Measurements from ENCODE around the gene NR6A1.
"Not testable (repeated sequence)": the region's sequence is repeated elsewhere in the genome, so short reads cannot be mapped to it uniquely, and the experiment has no call there.

NR6A1 gene

DNA sequence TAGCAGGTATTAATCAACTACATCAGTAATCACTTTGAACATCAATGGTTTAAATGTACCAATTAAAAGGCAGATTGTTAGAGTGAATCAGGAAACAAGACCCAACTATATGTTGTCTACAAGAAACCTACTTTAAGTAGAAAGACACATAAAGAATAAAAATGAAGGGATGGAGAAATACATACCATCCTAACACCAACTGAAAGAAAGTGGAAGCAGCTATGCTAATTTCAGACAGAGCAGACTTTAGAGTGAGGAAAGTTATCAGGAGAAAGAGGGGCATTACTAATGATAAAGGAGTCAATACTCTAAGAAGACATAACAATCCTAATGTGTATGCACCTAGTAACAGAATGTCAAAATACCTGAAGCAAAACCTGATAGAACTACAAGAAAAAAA lies 125.8 kb downstream of the NR6A1 start:
- DNase-seq: no peak

DNA sequence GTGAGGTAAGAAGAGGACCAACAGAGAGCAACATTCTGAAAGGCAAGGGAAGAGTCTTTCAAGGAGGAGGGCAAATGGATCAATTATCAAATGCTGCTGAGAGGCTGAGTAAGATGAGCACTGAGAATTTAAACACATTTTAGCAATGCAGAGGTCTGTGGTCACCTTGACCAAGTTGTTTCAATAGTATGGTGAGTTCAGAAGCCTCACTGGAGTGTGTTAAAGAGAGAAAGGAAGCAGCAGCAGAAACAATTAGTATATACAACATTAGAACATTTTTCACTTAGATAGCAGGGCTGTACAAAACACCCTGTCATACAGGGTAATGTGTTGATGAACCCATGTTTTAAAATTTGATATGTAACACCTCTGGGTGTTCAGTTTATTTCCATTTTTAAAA lies 131.5 kb downstream of the NR6A1 start:
- no peak for DNase-seq

DNA sequence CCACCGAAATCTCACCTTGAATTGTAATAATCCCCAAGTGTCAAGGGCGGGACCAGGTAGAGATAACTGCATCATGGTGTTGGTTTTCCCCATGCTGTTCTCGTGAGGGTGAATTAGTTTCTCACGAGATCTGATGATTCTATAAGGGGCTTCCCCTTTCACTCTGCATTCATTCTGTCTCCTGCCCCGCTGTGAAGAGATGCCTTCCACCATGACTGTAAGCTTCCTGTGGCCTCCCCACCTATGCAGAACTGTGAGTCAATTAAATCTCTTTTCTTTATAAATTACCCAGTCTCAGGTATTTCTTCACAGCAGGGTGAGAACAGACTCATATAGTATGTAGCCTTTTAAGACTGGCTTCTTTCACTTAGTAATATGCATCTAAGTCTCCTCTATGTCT lies 135.8 kb downstream of the NR6A1 start:
- no peak for DNase-seq

DNA sequence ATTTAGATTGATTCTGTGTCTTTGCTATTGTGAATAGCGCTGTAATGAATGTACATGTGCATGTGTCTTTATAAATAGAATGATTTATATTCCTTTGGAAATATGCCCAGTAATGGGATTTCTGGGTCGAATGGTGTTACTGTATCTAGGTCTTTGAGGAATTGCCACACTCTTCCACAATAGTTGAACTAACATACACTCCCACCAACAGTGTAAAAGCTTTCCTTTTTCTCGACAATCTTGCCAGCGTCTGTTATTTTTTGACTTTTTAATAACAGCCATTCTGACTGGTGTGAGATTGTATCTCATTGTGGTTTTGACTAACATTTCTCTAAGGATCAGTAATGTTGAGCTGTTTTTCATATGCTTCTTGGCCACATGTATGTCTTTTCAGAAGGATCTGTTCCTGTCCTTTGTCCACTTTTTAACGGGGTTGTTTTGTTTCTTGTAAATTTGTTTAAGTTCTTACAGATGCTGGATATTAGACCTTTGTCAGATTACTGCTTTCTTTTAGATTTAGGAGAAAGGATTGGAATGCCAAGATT lies 139.0 kb downstream of the NR6A1 start:
- no peak for DNase-seq

DNA sequence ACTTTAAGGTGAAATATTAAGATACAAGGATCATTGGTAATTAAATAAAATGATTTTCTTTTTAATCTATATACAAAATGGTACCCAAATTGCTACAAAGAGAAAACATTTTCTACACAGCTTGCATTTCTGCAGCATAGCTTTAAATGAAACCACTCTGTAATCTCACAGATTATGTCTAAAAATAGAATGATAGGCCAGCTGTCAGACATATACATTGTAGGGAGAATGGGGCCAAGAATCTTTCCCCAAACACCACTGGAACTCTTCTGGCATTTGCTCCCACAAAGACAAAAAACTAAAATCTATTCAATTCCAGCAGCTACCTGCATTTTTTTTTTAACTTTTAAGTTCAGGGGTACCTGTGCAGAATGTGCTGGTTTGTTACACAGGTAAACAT lies 139.8 kb downstream of the NR6A1 start:
- no peak for DNase-seq

DNA sequence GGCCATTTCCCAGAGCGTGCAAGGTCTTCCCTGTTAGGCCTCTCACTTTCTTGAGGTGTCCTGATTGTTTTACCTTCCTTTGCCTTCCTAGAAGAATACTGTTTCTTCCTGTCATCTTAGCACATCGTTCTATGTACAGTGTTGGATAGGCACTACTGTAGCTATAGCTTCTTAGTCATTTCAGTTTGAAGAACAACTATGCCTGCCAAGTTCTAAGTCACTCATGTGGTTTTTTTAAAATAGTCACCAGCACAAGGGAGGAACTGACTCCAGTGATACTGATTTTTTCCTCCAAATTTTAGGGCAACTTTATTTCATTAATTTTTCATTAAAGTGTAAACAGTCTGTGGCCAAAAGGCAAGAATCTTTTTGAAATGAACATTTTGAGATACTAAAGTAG lies 141.5 kb downstream of the NR6A1 start:
- no peak for DNase-seq

DNA sequence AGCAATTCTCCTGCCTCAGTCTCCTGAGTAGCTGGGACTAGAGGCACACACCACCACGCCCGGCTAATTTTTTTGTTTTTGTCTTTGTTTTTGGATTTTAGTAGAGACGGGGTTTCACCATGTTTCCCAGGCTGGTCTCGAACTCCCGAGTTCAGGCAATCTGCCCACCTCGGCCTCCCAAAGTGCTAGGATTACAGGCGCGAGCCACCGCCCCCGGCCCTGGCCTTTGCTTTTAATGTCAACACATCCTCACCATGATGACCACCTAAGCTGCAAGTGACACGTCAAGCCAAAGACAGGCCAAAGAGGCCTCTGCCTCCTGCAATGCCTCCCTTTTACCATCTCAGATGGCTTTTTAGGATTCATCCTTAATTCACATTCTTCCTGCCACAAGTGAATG lies 142.4 kb downstream of the NR6A1 start:
- no peak for DNase-seq

DNA sequence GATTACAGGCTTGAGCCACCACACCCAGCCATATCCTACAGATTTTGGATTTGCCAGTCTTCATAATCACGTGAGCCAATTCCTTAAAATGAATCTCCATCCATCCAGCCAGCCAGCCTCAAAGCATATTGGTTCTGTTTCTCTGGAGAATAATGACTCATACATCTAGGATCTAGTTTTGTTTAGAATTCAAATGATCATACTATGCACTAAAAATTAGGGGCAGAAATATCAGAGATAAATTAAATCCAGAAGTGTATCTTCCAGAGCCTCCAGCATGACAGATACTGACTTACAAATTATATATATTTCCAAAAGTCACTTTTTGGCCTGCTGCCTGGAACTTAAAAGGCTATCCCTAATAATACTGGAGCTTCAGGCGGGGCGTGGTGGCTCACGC lies 144.8 kb downstream of the NR6A1 start:
- DNase-seq: no peak

DNA sequence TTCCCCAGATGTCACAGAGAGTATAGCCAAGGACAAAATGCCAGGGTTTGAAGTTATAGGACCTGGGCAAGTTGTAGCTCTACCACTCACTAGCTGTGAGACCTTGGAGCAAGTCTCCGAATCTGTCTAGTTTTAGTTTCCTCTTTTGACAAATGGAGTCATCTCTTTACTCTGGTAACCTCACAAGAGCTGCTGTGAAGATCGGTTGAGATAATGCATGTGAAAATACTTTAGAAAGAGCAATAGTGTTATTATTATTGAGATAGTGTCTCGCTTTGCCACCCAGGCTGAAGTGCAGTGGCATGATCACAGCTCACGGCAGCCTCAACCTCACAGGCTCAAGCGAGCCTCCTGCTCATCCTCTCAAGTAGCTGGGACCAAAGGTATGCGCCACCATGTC lies 146.0 kb downstream of the NR6A1 start:
- DNase-seq: no peak

DNA sequence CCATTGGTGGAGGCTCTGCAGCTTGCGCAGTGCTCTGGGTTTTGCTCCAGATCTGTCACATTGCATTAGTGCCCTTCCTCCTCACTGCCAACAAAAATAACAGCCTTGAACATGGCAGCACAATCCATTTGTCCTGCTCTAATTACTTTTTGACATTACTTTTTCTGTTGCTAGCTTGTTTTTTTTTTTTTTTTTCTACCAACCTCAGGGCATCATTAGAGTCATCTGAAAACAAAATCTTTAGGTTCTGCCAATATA lies 146.4 kb downstream of the NR6A1 start:
- DNase-seq: no peak

DNA sequence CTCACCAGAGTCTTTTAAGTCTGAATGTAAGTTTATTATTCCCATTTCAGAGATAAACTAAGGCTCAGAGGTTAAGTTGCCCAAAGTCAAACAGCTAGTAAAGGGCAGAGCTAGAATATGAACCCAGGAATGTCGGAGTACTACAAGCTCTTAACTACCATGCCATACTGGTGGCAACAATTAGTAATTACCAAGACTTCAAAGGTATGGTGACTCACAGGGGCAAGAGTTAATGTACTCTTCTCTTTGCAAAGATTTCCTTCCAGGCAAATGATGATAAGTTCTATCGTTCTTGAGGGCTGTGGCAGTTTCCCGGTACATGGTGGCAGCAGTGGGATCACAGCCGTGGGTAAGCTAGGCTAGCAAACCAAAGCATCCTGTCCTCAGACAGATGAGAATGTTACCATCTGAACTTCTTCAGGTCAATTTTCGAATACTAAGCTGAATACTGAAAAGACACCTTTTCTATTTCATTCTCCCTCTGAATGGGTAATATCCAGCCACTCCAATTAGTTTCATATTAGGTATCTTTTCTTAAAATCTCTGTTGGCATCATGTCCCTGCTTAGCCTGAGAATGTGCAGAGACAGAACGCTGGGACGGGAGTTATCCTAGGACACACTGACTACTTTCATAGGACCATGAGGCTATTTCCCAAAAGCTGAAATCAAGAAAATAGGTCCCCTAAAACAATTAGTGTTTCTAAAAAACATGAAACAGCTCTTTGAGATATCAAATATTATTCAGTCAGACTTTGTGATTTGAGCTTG lies 147.0 kb downstream of the NR6A1 start:
- DNase-seq: no peak

DNA sequence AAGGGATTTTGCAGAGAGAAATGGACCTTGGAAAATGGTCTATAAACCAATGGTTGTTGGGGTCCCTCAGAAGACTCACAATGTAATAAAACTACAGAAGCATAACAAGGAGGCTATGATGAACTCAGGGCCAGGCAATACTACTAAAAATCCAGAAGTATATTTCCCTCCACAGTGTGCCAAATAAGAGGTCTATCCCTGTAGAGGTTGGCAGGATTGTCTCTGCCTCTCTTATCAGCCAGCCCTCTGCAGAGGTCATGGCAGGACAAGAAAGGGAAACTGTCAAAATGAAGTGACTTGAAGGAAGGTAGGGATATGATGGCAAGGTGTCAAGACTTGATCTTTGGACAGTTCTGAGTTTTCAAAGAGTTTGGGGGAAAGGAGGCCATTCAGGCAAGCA lies 148.2 kb downstream of the NR6A1 start:
- no peak for DNase-seq

DNA sequence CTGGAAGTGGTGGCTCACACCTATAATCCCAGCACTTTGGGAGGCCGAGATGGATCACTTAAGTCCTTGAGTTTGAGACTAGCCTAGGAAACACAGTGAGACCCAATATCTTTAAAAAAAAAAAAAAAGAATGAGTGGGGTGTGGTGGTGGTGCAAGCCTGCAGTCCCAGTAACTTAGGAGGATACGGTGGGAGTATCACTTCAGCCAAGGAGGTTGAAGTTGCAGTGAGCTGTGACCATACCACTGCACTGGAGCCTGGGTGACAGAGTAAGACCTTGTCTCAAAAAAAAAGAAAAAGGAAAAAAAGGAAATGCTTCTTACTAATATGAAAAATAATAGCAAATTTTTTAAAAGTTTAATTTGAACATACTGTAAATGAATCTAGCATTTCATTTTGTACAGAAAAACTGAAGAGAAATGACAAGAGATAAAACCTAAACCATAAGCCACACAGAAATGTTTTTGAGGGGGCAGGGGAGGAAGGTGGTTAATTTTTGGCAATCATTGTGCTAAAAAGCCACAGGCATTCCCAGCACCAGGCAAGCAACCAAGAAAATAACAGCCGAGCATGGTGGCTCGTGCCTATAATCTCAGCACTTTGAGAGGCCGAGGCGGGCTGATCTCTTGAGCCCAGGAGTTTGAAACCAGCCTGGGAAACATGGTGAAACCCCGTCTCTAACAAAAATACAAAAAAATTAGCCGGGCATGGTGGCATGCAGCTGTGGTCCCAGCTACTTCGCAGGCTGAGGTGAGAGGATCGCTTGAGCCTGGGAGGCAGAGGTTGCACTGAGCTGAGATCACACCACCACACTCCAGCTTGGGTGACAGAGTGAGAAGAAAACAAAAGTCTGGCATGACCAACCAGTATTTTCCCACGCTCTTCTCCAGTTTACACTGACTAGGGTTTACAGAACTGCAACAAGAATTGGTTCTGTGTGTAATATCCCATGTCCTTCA lies 149.5 kb downstream of the NR6A1 start:
- DNase-seq: no peak

DNA sequence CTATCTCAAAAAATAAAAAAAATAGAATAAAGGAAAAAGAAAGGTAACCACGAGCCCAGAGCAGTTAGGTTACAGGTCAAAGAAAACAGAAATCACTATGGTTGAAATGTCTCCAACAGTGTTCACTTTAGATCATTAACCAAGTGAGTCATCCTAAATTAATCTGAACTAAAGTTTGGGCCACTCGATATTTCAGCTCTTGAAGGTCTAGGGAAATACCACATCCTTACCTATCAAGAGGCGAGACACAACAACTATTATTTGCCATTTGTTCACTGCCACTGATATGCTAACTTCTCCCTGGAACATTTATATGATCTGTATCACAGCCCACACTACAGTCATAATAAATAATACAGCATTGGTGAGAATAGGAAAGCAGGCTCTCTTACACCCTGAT lies 152.6 kb downstream of the NR6A1 start:
- no peak for DNase-seq

DNA sequence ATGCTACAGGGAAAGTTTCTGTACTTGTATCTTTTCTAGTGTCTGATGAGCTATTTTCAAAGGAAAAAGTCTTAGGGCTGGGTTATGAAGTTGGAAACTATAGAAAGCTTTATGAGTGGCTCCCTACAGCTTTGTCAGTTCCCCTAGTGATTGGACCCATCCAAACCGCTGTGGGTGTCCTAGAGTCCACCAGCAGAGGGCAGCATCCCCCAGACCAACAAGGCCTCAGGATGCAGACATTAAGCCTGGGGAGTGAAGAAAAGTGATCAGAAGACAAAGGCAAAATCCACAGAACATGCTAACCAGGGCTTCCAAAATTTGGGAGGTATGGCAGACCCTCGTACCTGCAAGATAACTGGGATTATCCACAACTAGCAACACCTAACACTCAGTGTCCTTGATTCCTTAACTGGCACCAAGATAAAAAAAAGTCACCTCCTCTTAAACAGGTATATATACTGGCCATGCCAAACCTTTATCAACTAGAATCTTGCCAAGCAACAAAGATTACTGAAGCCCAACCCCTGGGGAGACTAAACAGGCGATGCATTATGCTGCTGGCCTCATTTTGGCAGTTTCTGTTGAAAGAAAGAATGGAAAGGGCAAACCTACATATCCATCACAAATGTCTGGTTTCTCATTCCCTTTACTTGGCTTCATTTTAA lies 153.5 kb downstream of the NR6A1 start:
- peak; percentile 61 for DNase-seq

DNA sequence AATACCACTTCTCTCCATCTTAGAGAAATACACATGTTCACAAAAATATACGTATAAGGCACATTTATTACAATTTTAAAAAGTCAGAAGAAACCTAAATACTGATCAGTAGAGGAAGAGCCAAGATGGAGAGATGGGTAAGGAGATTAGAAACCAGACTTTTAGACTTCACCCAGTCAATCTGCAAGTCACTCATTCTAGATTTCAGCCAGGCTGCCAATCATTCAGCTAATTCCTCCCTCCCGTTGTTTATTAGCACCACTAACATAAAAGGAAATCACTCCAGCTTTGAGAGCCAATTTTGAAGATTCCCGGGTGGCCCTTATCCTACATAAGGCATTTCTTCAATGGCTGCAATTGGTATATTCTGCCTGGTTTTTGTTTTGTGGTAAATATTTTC lies 154.2 kb downstream of the NR6A1 start:
- DNase-seq: no peak

DNA sequence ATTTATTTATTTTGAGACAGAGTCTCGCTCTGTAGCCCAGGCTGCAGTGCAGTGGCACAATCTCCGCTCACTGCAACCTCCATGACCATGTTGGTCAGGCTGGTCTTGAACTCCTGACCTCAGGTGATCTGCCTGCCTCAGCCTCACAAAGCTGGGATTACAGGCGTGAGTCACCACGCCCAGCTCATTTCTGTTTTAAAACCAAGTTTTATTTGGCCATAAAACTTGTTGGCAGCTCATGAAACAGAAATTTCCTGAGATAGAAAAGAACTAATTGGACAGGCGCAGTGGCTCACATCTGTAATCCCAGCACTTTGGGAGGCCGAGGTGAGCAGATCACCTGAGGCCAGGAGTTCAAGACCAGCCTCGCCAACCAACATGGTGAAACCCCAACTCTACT lies 155.3 kb downstream of the NR6A1 start:
- not testable (repeated sequence) for DNase-seq

DNA sequence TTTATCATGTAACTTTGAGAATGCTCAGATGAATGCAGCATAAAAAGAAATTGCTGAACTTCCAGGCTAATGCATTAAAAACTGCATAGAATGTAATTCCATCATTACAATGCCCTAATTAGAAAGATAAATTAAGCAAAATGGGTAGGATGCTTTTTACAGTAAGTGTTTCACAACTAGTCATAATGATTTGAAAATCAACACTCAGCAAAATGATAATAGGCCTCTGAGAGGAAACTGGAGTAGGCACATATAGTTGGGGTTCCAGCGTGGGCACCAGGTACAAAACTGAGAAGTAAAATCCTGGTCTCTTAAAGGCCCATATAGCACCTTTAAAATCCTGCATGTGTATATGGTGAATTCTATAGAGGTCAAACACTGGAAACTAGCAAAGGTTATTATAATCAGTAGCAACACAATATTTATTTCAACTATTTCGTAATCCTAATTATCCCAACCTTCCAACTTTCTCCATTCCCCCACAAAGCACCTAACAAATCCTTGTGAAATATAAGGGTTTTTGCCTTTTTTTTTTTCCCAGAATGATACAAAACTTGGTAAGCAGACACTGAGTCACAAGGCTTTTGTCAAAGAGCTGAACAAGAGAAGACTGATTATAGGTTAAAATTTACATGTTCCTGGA lies 155.9 kb downstream of the NR6A1 start:
- no peak for DNase-seq

DNA sequence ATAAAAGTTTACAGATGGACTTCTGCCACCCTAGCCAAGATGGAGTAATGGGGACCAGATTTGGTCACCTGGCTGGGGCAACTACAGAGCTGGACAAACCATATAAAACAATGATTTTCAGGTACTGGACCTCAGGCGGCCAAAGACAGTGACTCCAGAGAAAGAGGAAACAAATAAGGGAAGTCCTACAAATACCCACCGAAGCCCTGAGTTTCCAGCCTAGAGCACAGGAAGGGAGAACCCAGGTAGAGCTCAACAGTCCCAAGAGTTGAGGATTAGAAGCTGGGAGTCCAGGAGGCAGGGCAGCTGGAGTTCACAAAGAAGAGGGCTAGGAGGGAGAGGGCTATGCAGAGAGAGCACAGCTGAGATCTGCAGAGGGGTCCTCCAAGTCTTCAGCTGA lies 157.3 kb downstream of the NR6A1 start:
- DNase-seq: no peak

DNA sequence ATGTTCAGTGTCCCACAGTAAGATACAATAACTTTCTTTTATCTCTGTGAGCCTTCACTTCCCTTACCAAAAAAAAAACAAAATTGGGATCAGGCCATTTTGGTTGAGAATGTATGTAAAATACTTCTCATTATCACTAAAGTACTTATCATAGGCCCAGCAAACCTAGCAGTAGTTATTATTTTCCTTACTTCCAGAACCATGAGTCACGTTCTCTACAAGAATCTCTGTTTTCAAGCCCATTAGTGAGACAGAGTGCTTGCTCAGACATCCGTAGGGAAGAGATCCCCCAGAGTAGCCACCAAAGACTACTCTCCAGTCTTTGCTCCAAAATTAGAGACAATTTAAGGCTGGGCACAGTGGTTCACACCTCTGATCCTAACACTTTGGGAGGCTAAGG lies 160.0 kb downstream of the NR6A1 start:
- DNase-seq: no peak

DNA sequence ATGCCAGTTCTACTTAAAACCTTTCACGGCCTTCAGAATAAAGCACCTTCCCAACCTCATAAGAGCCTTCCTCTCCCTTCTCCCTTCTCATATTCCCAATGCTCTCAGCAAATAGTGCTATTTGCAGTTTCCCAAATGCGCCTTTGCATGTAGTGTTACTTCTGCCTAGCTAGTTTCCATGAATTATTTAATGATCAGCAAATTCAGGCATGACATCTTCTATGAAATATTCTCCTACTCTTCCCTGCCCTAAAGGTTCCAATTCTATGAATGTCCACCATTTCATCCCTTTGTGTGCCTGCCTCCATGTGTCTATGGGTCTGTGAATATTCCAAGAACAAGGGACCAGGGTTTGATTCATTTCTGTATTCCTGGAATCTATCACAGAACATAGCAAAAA lies 165.1 kb downstream of the NR6A1 start:
- no peak for DNase-seq

DNA sequence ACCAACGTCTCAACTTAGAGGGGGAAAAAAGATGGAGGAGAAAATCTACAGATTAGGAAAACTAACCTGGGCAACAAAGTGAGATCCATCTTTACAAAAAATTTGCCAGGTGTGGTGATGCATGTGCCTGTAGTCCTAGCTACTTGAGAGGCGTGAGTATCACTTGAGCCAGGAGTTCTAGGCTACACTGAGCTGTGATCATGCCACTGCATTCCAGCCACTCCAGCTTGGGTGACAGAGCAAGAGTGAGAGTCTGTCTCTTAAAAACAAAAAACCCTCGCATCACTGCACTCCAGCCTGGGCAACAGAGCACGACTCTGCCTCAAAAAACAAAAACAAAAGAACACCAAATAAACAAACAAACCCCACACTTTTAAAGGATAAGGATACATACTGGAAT lies 165.9 kb downstream of the NR6A1 start:
- DNase-seq: no peak

DNA sequence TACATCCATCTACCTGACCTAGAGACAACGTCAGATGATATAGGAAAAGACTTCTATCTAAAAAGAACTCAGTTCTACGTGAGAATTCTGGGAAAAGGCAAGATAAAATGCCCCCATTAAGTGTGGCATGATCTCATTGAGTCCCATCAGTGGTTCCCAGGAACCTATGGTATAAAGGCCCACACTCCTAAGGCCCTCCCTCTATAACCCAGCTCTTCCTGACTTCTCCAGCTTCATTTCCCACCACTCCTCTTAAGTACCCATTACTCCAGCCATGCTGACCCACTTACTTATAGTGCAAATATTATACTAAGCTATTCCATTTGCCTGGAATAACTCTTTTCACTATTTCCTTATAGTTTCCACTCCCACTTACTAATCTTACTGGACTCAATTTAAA lies 168.5 kb downstream of the NR6A1 start:
- DNase-seq: no peak
